OCI-LY3 (cell line): ENCODE measurements around the gene ARPC5L.

Experiments used
- EZH2phosphoT487 ChIP-seq: fragments of 200-600 bp; shearing (Covaris generic); IDR thresholded peaks from 2 replicates; pipeline ENCODE4 v1.6.1; 2018; ENCODE audit warnings: antibody characterized with exemption, mixed run types, low read depth
- TF ChIP-seq, protein P1 (sequence below): fragments of 200-600, 300-600 bp; sonication (generic); IDR thresholded peaks from 2 replicates; pipeline ENCODE4 v1.5.1; 2014; ENCODE audit warnings: antibody characterized with exemption, low read length, low read depth

DNA sequence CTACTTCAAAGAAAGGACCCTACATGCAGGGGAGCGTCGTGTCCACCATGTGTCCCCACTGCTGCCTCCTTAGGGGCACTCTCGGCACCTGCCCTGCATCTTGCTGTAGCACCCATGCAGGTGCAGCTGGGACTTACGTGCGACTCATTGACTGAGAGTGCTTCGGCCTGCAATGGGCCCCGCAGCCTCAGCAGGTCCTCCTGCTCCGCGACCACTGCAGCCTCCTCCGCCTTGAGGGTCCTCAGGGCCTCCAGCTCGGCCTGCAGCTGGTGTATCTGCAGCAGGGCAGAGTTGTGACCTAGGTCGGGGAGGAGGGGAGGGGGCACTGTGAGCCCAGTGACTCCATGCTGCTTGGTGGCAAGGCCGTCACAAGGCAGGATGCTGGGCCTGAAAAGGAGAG lies 27.1 kb downstream of the ARPC5L start:
- TF ChIP-seq, protein P1, sequence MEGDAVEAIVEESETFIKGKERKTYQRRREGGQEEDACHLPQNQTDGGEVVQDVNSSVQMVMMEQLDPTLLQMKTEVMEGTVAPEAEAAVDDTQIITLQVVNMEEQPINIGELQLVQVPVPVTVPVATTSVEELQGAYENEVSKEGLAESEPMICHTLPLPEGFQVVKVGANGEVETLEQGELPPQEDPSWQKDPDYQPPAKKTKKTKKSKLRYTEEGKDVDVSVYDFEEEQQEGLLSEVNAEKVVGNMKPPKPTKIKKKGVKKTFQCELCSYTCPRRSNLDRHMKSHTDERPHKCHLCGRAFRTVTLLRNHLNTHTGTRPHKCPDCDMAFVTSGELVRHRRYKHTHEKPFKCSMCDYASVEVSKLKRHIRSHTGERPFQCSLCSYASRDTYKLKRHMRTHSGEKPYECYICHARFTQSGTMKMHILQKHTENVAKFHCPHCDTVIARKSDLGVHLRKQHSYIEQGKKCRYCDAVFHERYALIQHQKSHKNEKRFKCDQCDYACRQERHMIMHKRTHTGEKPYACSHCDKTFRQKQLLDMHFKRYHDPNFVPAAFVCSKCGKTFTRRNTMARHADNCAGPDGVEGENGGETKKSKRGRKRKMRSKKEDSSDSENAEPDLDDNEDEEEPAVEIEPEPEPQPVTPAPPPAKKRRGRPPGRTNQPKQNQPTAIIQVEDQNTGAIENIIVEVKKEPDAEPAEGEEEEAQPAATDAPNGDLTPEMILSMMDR: no peak
- no peak for TF ChIP-seq EZH2phosphoT487
